ENCODE measurements around the gene PPP6R2.

PPP6R2 gene

GRCh38 chr22:50487290-50488005, 144.3 kb downstream of the PPP6R2 start:
- FAIRE-seq (no peak), DNase-seq (ENCODE audit: insufficient read length, low spot score) (no peak)
- no peak for TF ChIP-seq POLR2A (IDR thresholded peaks at IDR 0.05; ENCODE audit: low read depth, low read length)

GRCh38 chr22:50488006-50488677, 145.0 kb downstream of the PPP6R2 start:
- no peak for FAIRE-seq
- no peak for TF ChIP-seq POLR2A (IDR thresholded peaks at IDR 0.05; ENCODE audit: low read depth, low read length)
- DNase-seq (ENCODE audit: insufficient read length, low spot score), result no peak

GRCh38 chr22:50488886-50489285, 145.8 kb downstream of the PPP6R2 start:
- FAIRE-seq (no peak), DNase-seq (ENCODE audit: insufficient read length, low spot score) (no peak)
- TF ChIP-seq POLR2A (IDR thresholded peaks at IDR 0.05; ENCODE audit: low read depth, low read length), result no peak

- FAIRE-seq (no peak), DNase-seq (ENCODE audit: insufficient read length, low spot score) (no peak)
- TF ChIP-seq POLR2A (IDR thresholded peaks at IDR 0.05; ENCODE audit: low read depth, low read length), result no peak
Measured at GRCh38 chr22:50489363-50490243, 146.5 kb downstream of the PPP6R2 start.

- FAIRE-seq, result no peak
Measured at GRCh38 chr22:50490531-50491308, 147.6 kb downstream of the PPP6R2 start.

More at GRCh38 chr22:50490531-50491308, 147.6 kb downstream of the PPP6R2 start:
- TF ChIP-seq POLR2A (IDR thresholded peaks at IDR 0.05; ENCODE audit: low read depth, low read length), result no peak
- no peak for DNase-seq (ENCODE audit: insufficient read length, low spot score)

All from H54 (cell line).